Uterus (tissue), 2 donors: ENCODE measurements around the gene ZNF827.

Experiments
- CTCF ChIP-seq, 4 experiments: fragments of 200-600 bp in 2 of 4; fragments of 450-650 bp in 2 of 4; sonication (generic) in 2 of 4; IDR thresholded peaks; one replicate each; pipeline ENCODE4 v1.5.1; 2016 to 2019; ENCODE audit warnings: antibody characterized with exemption in 4 of 4, mild to moderate bottlenecking in 2 of 4, moderate library complexity in 1 of 4
- POLR2A ChIP-seq, 2 donors: fragments of 450-650 bp; IDR thresholded peaks; one replicate each; pipeline ENCODE4 v1.6.1; 2016; ENCODE audit warnings: antibody characterized with exemption in 2 of 2, mild to moderate bottlenecking in 1 of 2, moderate library complexity in 1 of 2

GRCh38 chr4:145956288-145956890 is 17.8 kb upstream of the ZNF827 start:
- no peak for TF ChIP-seq POLR2A (IDR thresholded peaks at IDR 0.05)
- peak in 3 of 4 experiments; percentile 38 to 60 (median 38) for TF ChIP-seq CTCF (IDR thresholded peaks at IDR 0.05)
